Loucy (cell line): ENCODE results near the gene SEMA7A.

Experiments used
- H2AFZ ChIP-seq: fragments of 200-600 bp; sonication (generic); 2 replicates; pipeline ENCODE4 v1.6.0; 2016; ENCODE audit warnings: antibody characterized with exemption, mild to moderate bottlenecking, low read length, moderate library complexity
- H3F3A ChIP-seq: fragments of 200-600 bp; 2 replicates; pipeline ENCODE4 v1.6.0; 2016; ENCODE audit warnings: antibody characterized with exemption, low read depth, mild to moderate bottlenecking
- H3K27me3 ChIP-seq: fragments of 200-600 bp; sonication (generic); 2 replicates; pipeline ENCODE4 v1.6.1; 2014; ENCODE audit warnings: low read length, mild to moderate bottlenecking; ENCODE audit not compliant: insufficient read depth, poor library complexity, severe bottlenecking
- H3K36me3 ChIP-seq: fragments of 200-600 bp; sonication (generic); 2 replicates; pipeline ENCODE4 v1.6.1; 2016; ENCODE audit warnings: low read length; ENCODE audit not compliant: insufficient read depth
- H3K4me1 ChIP-seq: fragments of 200-600 bp; sonication (generic); 2 replicates; pipeline ENCODE4 v1.5.1; 2014; ENCODE audit warnings: low read length, mild to moderate bottlenecking; ENCODE audit not compliant: insufficient read depth, poor library complexity, severe bottlenecking
- H3K4me2 ChIP-seq: fragments of 200-600 bp; sonication (generic); 2 replicates; pipeline ENCODE4 v1.6.0; 2014; ENCODE audit warnings: antibody characterized with exemption, low read length, low read depth, mild to moderate bottlenecking; ENCODE audit not compliant: poor library complexity, severe bottlenecking
- H3K4me3 ChIP-seq: fragments of 200-600 bp; sonication (generic); 2 replicates; pipeline ENCODE4 v1.5.1; 2014; ENCODE audit warnings: low read length, mild to moderate bottlenecking, mixed read lengths; ENCODE audit not compliant: poor library complexity, severe bottlenecking
- H3K79me2 ChIP-seq: fragments of 200-600 bp; sonication (generic); 2 replicates; pipeline ENCODE4 v1.6.1; 2014; ENCODE audit warnings: low read length; ENCODE audit not compliant: insufficient read depth
- H3K9ac ChIP-seq: fragments of 200-600 bp; sonication (generic); 2 replicates; pipeline ENCODE4 v1.6.0; 2014; ENCODE audit warnings: mild to moderate bottlenecking, low read depth, low read length, moderate library complexity; ENCODE audit not compliant: poor library complexity, severe bottlenecking
- H3K9me2 ChIP-seq: fragments of 200-600 bp; sonication (generic); replicated peaks from 2 replicates; pipeline ENCODE4 v1.6.1; 2016; ENCODE audit warnings: low read depth, low read length, mixed read lengths
- H3K9me3 ChIP-seq: fragments of 200-600 bp; sonication (generic); 2 replicates; pipeline ENCODE4 v1.6.1; 2014; ENCODE audit warnings: mild to moderate bottlenecking, antibody characterized with exemption, low read length, low read depth; ENCODE audit not compliant: insufficient read depth
- H4K20me1 ChIP-seq: fragments of 200-600 bp; sonication (generic); 2 replicates; pipeline ENCODE4 v1.6.0; 2014; ENCODE audit warnings: antibody characterized with exemption, low read length, mild to moderate bottlenecking; ENCODE audit not compliant: insufficient read depth, poor library complexity, severe bottlenecking
- EZH2phosphoT487 ChIP-seq: fragments of 200-600 bp; IDR thresholded peaks from 2 replicates; pipeline ENCODE4 v1.6.1; 2018; ENCODE audit warnings: antibody characterized with exemption, mild to moderate bottlenecking, moderate library complexity, borderline replicate concordance
- TF ChIP-seq, protein P1 (sequence below): fragments of 200-600 bp; sonication (generic); conservative IDR thresholded peaks from 2 replicates; pipeline ENCODE4 v1.5.1; 2014; ENCODE audit warnings: mild to moderate bottlenecking, antibody characterized with exemption, low read length

Gene SEMA7A

DNA sequence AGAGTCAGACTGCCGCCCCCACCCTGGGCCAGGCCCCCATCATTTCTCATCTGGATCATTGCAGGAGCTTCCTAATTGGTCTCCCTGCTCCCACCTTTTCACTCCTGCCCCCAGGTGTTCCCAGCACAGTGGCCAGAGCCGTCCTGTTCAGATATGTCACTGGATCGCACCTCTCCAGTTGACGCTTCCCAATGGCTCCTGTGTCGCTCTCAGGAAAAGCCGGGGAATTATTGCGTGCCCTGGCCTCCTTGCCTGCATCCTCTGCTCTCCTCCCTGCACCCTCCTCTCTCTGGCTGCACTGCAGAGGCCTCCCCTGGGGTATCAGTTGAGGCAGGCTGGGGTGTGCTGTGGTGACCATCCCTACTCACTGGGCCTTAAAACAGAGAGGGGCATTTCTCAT lies 40.9 kb downstream of the SEMA7A start:
- H3K27me3 ChIP-seq = no peaks in the 10 kb centered on the region
- H3K9ac ChIP-seq = no peak overlapping the region
- no peak overlapping the region for H3K4me2 ChIP-seq
- H4K20me1 ChIP-seq = no peaks in the 10 kb centered on the region
- no peaks in the 10 kb centered on the region for H3K9me2 ChIP-seq
- H3K36me3 ChIP-seq = no peaks in the 10 kb centered on the region
- H3F3A ChIP-seq = no peaks in the 10 kb centered on the region; the same call in 1 of the 2 replicates
- no peak overlapping the region for H3K4me3 ChIP-seq
- TF ChIP-seq, protein P1, sequence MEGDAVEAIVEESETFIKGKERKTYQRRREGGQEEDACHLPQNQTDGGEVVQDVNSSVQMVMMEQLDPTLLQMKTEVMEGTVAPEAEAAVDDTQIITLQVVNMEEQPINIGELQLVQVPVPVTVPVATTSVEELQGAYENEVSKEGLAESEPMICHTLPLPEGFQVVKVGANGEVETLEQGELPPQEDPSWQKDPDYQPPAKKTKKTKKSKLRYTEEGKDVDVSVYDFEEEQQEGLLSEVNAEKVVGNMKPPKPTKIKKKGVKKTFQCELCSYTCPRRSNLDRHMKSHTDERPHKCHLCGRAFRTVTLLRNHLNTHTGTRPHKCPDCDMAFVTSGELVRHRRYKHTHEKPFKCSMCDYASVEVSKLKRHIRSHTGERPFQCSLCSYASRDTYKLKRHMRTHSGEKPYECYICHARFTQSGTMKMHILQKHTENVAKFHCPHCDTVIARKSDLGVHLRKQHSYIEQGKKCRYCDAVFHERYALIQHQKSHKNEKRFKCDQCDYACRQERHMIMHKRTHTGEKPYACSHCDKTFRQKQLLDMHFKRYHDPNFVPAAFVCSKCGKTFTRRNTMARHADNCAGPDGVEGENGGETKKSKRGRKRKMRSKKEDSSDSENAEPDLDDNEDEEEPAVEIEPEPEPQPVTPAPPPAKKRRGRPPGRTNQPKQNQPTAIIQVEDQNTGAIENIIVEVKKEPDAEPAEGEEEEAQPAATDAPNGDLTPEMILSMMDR = no peak
- TF ChIP-seq EZH2phosphoT487 = no peak
- H3K4me1 ChIP-seq = peaks cover 68% of the 10 kb centered on the region
- H2AFZ ChIP-seq = no peak overlapping the region
- no peaks in the 10 kb centered on the region for H3K79me2 ChIP-seq
- no peaks in the 10 kb centered on the region for H3K9me3 ChIP-seq

- Histone ChIP-seq H3K36me3 (no peaks in the 10 kb centered on the region), H3K9ac (peak overlapping the region; percentile 48), H2AFZ (0 out of 2 replicates have a peak overlapping the region, but pooled peaks have one; percentile 24), H3K9me2 (no peaks in the 10 kb centered on the region), H3K4me1 (peaks cover 66% of the 10 kb centered on the region), H4K20me1 (no peaks in the 10 kb centered on the region), H3F3A (no peaks in the 10 kb centered on the region; the same call in 1 of the 2 replicates), H3K4me2 (peak overlapping the region; percentile 52), H3K9me3 (no peaks in the 10 kb centered on the region), H3K27me3 (no peaks in the 10 kb centered on the region), H3K4me3 (no peak overlapping the region), H3K79me2 (no peaks in the 10 kb centered on the region)
- no peak for TF ChIP-seq EZH2phosphoT487
- TF ChIP-seq, protein P1 = no peak
Measured at GRCh38 chr15:74392451-74392830, 41.3 kb downstream of the SEMA7A start.

DNA sequence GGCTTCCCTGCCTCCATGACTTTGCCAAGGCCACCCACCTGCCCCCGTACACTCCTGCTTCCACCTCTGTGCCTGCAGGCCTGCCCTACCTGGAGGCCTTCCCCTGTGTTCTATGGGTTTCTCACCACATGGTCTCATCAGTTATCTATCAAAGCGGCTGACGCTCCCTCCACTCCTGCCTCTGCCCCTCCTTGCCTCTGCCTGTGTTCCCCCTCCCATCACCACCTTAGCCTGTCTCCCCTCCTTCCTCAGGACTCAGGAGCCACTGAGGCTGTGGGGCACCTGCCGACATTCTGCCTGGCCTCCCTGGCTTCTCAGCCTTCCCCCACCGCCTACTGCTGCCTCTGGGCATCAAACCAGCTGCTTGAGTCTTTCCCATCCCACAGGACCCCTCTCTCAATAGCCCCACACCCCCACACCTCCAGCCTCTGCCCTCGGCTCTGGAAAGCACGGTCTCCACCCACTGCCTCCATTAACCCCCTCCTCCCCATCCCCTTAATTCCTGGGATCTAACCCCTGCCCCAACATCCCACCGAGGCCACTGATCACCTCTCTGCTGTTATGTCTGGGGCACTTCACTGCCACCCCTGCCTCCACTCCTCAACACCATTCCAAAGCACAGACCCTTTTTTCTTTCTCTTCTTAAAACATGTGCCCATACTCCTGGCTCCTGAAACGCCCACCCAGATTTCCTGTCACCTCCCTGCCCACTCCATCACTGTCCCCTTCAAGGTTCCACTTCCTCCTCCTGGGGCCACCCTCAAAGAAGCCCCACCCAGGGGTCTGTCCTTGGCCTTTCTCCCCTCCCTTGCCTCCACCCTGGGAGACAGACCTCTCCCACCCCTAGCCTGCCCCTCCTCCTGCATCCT lies 41.9 kb downstream of the SEMA7A start:
- H3K27me3 ChIP-seq = no peaks in the 10 kb centered on the region
- H4K20me1 ChIP-seq = no peaks in the 10 kb centered on the region
- H3K9me2 ChIP-seq = no peaks in the 10 kb centered on the region
- no peaks in the 10 kb centered on the region for H3K36me3 ChIP-seq
- H3K9me3 ChIP-seq = no peaks in the 10 kb centered on the region
- peak overlapping the region; percentile 48 for H3K9ac ChIP-seq
- no peaks in the 10 kb centered on the region for H3K79me2 ChIP-seq
- TF ChIP-seq EZH2phosphoT487 = no peak
- TF ChIP-seq, protein P1 = no peak
- H3K4me1 ChIP-seq = peaks cover 60% of the 10 kb centered on the region
- no peaks in the 10 kb centered on the region; the same call in 1 of the 2 replicates for H3F3A ChIP-seq
- H2AFZ ChIP-seq = 0 out of 2 replicates have a peak overlapping the region, but pooled peaks have one; percentile 24
- H3K4me3 ChIP-seq = no peak overlapping the region
- H3K4me2 ChIP-seq = peak overlapping the region; percentile 52
